Neural cell (in vitro differentiated cells): Measurements from ENCODE around the gene UMAD1. TPM values are rescaled to one million over a fixed set of nuclear protein-coding genes. Genes with fewer than 3 reads are reported as not detected.

Experiments
- H2AFZ ChIP-seq: fragments of 200-600, 300-800 bp; sonication (generic), shearing (Covaris generic); 2 replicates; pipeline ENCODE4 v1.6.0; 2014; ENCODE audit warnings: low read depth, mild to moderate bottlenecking, antibody characterized with exemption, low read length, moderate library complexity
- H3F3A ChIP-seq: fragments of 200-600 bp; shearing (Covaris generic); 2 replicates; pipeline ENCODE4 v1.6.1; 2016; ENCODE audit warnings: mild to moderate bottlenecking, moderate library complexity, mixed read lengths, antibody characterized with exemption, low read length; ENCODE audit not compliant: insufficient read depth, poor library complexity, severe bottlenecking
- H3K27ac ChIP-seq: fragments of 200-600, 300-800 bp; sonication (generic), shearing (Covaris generic); 2 replicates; pipeline ENCODE4 v1.5.1; 2014; ENCODE audit warnings: mild to moderate bottlenecking, low read length, moderate library complexity
- H3K27me3 ChIP-seq: fragments of 300-800, 200-600 bp; sonication (generic), shearing (Covaris generic); 2 replicates; pipeline ENCODE4 v1.6.0; 2014; ENCODE audit warnings: mild to moderate bottlenecking, low read depth, low read length, moderate library complexity; ENCODE audit not compliant: insufficient read depth
- H3K36me3 ChIP-seq: fragments of 300-800, 200-600 bp; sonication (generic), shearing (Covaris generic); 2 replicates; pipeline ENCODE4 v1.5.1; 2014; ENCODE audit warnings: mild to moderate bottlenecking, antibody characterized with exemption, low read length, moderate library complexity; ENCODE audit not compliant: insufficient read depth
- H3K4me2 ChIP-seq: fragments of 300-800, 200-600 bp; sonication (generic), shearing (Covaris generic); 2 replicates; pipeline ENCODE4 v1.6.0; 2014; ENCODE audit warnings: mild to moderate bottlenecking, low read length
- H3K4me3 ChIP-seq: fragments of 300-800, 200-600 bp; sonication (generic), shearing (Covaris generic); 2 replicates; pipeline ENCODE4 v1.5.1; 2014; ENCODE audit warnings: mild to moderate bottlenecking, low read length, moderate library complexity
- H3K79me2 ChIP-seq: fragments of 200-600 bp; shearing (Covaris generic); replicated peaks from 2 replicates; pipeline ENCODE4 v1.6.0; 2014; ENCODE audit warnings: mild to moderate bottlenecking, low read length, moderate library complexity; ENCODE audit not compliant: insufficient read depth
- H3K9ac ChIP-seq: fragments of 300-800, 200-600 bp; sonication (generic), shearing (Covaris generic); 2 replicates; pipeline ENCODE4 v1.6.1; 2016; ENCODE audit warnings: mild to moderate bottlenecking, low read length, mixed read lengths
- H3K9me2 ChIP-seq: fragments of 200-600 bp; shearing (Covaris generic); 2 replicates; pipeline ENCODE4 v1.6.1; 2016; ENCODE audit warnings: mild to moderate bottlenecking, low read length, mixed read lengths; ENCODE audit not compliant: insufficient read depth
- H3K9me3 ChIP-seq: fragments of 200-600, 300-800 bp; sonication (generic), shearing (Covaris generic); 2 replicates; pipeline ENCODE4 v1.6.1; 2016; ENCODE audit warnings: mild to moderate bottlenecking, mixed run types, low read length, moderate library complexity, mixed read lengths
- H4K20me1 ChIP-seq: fragments of 200-600 bp; shearing (Covaris generic); 2 replicates; pipeline ENCODE4 v1.6.1; 2016; ENCODE audit warnings: mild to moderate bottlenecking, mixed run types; ENCODE audit not compliant: insufficient read depth
- CTCF ChIP-seq: fragments of 450-650 bp; IDR thresholded peaks from 2 replicates; pipeline ENCODE4 v1.5.1; 2014; ENCODE audit warnings: antibody characterized with exemption, mild to moderate bottlenecking, moderate library complexity; ENCODE audit not compliant: poor library complexity, severe bottlenecking
- EP300 ChIP-seq: fragments of 450-650 bp; conservative IDR thresholded peaks from 2 replicates; pipeline ENCODE4 v1.6.1; 2014; ENCODE audit warnings: antibody characterized with exemption, mild to moderate bottlenecking, moderate library complexity; ENCODE audit not compliant: poor library complexity, severe bottlenecking
- EZH2 ChIP-seq: fragments of 200-600, 300-800 bp; shearing (Covaris generic), sonication (generic); IDR thresholded peaks from 2 replicates; pipeline ENCODE4 v1.6.1; 2014; ENCODE audit warnings: antibody characterized with exemption, low read length, borderline replicate concordance, mild to moderate bottlenecking; ENCODE audit not compliant: insufficient read depth, poor library complexity, severe bottlenecking
- MXI1 ChIP-seq: fragments of 450-650 bp; conservative IDR thresholded peaks from 2 replicates; pipeline ENCODE4 v1.6.1; 2014; ENCODE audit warnings: antibody characterized with exemption, mild to moderate bottlenecking; ENCODE audit not compliant: poor library complexity, severe bottlenecking
- POLR2AphosphoS5 ChIP-seq: IDR thresholded peaks from 2 replicates; pipeline ENCODE4 v1.6.1; 2012
- RAD21 ChIP-seq: fragments of 450-650 bp; conservative IDR thresholded peaks from 2 replicates; pipeline ENCODE4 v1.6.1; 2014; ENCODE audit warnings: antibody characterized with exemption, mild to moderate bottlenecking, moderate library complexity
- SMC3 ChIP-seq: fragments of 450-650 bp; conservative IDR thresholded peaks from 2 replicates; pipeline ENCODE4 v1.6.1; 2014; ENCODE audit warnings: antibody characterized with exemption, mild to moderate bottlenecking, moderate library complexity; ENCODE audit not compliant: poor library complexity
- TAF1 ChIP-seq: IDR thresholded peaks from 2 replicates; pipeline ENCODE4 v1.6.1; 2012; ENCODE audit warnings: low read depth
- polyA plus RNA-seq: library from polyadenylated mRNA; depleted of rRNA; stranded (reverse); fragments of >200 nt; gene quantifications from 2 replicates; pipeline ENCODE4 v1.2.3, GENCODE V29; 2014
- TF ChIP-seq, protein P1 (sequence below): IDR thresholded peaks from 2 replicates; pipeline ENCODE4 v1.6.1; 2012; ENCODE audit warnings: borderline replicate concordance

The UMAD1 gene
- polyA plus RNA-seq, 1 donor from 2014 or later: 14.7 TPM

GRCh38 chr7:7861211-7861633 lies 220.7 kb downstream of the UMAD1 start:
- no peak overlapping the region for H3K27ac ChIP-seq
- H3K79me2 ChIP-seq: no peaks in the 10 kb centered on the region
- TF ChIP-seq EP300 (no peak), POLR2AphosphoS5 (no peak)
- no peaks in the 10 kb centered on the region for H4K20me1 ChIP-seq
- no peak overlapping the region for H2AFZ ChIP-seq
- H3K4me3 ChIP-seq: no peak overlapping the region
- no peaks in the 10 kb centered on the region for H3K9me3 ChIP-seq
- H3K9me2 ChIP-seq: no peaks in the 10 kb centered on the region
- no peaks in the 10 kb centered on the region for H3K36me3 ChIP-seq
- no peaks in the 10 kb centered on the region for H3F3A ChIP-seq
- no peaks in the 10 kb centered on the region for H3K27me3 ChIP-seq
- no peak overlapping the region for H3K9ac ChIP-seq
- H3K4me2 ChIP-seq: no peak overlapping the region

- no peak overlapping the region for H3K27ac ChIP-seq
- no peak for TF ChIP-seq TAF1
- TF ChIP-seq RAD21: no peak
- TF ChIP-seq EP300: no peak
- no peak for TF ChIP-seq MXI1
- no peak for TF ChIP-seq EZH2
- TF ChIP-seq POLR2AphosphoS5: no peak
- TF ChIP-seq CTCF: no peak
- TF ChIP-seq, protein P1, sequence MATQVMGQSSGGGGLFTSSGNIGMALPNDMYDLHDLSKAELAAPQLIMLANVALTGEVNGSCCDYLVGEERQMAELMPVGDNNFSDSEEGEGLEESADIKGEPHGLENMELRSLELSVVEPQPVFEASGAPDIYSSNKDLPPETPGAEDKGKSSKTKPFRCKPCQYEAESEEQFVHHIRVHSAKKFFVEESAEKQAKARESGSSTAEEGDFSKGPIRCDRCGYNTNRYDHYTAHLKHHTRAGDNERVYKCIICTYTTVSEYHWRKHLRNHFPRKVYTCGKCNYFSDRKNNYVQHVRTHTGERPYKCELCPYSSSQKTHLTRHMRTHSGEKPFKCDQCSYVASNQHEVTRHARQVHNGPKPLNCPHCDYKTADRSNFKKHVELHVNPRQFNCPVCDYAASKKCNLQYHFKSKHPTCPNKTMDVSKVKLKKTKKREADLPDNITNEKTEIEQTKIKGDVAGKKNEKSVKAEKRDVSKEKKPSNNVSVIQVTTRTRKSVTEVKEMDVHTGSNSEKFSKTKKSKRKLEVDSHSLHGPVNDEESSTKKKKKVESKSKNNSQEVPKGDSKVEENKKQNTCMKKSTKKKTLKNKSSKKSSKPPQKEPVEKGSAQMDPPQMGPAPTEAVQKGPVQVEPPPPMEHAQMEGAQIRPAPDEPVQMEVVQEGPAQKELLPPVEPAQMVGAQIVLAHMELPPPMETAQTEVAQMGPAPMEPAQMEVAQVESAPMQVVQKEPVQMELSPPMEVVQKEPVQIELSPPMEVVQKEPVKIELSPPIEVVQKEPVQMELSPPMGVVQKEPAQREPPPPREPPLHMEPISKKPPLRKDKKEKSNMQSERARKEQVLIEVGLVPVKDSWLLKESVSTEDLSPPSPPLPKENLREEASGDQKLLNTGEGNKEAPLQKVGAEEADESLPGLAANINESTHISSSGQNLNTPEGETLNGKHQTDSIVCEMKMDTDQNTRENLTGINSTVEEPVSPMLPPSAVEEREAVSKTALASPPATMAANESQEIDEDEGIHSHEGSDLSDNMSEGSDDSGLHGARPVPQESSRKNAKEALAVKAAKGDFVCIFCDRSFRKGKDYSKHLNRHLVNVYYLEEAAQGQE: no peak
- no peak for TF ChIP-seq SMC3
These were observed 221.8 kb downstream of the UMAD1 start for GRCh38 chr7:7862393-7862792.

More at GRCh38 chr7:7862393-7862792, 221.8 kb downstream of the UMAD1 start:
- Histone ChIP-seq H3K27me3 (no peaks in the 10 kb centered on the region), H4K20me1 (no peaks in the 10 kb centered on the region), H3K79me2 (no peaks in the 10 kb centered on the region), H2AFZ (no peak overlapping the region), H3K9me3 (no peaks in the 10 kb centered on the region), H3K4me3 (no peak overlapping the region), H3F3A (no peaks in the 10 kb centered on the region), H3K36me3 (no peaks in the 10 kb centered on the region), H3K4me2 (no peak overlapping the region), H3K9me2 (no peaks in the 10 kb centered on the region), H3K9ac (no peak overlapping the region)
